ENCODE data around the gene SYNCRIP.
"Not testable (repeated sequence)": the region's sequence is repeated elsewhere in the genome, so short reads cannot be mapped to it uniquely, and the experiment has no call there.

The SYNCRIP gene

GRCh38 chr6:85669735-85670194, 27.1 kb upstream of the SYNCRIP start:
- no peak for DNase-seq

GRCh38 chr6:85662251-85662650, 19.6 kb upstream of the SYNCRIP start:
- DNase-seq = no peak

GRCh38 chr6:85660181-85660611, 17.5 kb upstream of the SYNCRIP start:
- no peak for DNase-seq

- no peak for DNase-seq
These were observed 7.9 kb upstream of the SYNCRIP start for GRCh38 chr6:85650606-85651005.

- DNase-seq = no peak
These were observed 1.6 kb upstream of the SYNCRIP start for GRCh38 chr6:85644279-85644762.

GRCh38 chr6:85643537-85644278, 1.0 kb upstream of the SYNCRIP start:
- peak; percentile 79 for DNase-seq

- DNase-seq = peak; percentile 62
These were observed 551 bp downstream of the SYNCRIP start for GRCh38 chr6:85641897-85642773.

- peak; percentile 29 for DNase-seq
These were observed 1.2 kb downstream of the SYNCRIP start for GRCh38 chr6:85641522-85641896.

GRCh38 chr6:85640821-85641220, 1.9 kb downstream of the SYNCRIP start:
- peak; percentile 37 for DNase-seq

- peak; percentile 18 for DNase-seq
These were observed 5.1 kb downstream of the SYNCRIP start for GRCh38 chr6:85637579-85637978.

- DNase-seq = no peak
These were observed 10.3 kb downstream of the SYNCRIP start for GRCh38 chr6:85632164-85632942.

- not testable (repeated sequence) for DNase-seq
These were observed 11.6 kb downstream of the SYNCRIP start for GRCh38 chr6:85631117-85631516.

GRCh38 chr6:85628353-85628752, 14.3 kb downstream of the SYNCRIP start:
- no peak for DNase-seq

GRCh38 chr6:85620308-85620707, 22.4 kb downstream of the SYNCRIP start:
- no peak for DNase-seq

- DNase-seq = no peak
These were observed 27.9 kb downstream of the SYNCRIP start for GRCh38 chr6:85614780-85615179.

GRCh38 chr6:85612690-85613474, 29.8 kb downstream of the SYNCRIP start:
- no peak for DNase-seq

GRCh38 chr6:85610182-85610895, 32.3 kb downstream of the SYNCRIP start:
- no peak for DNase-seq

GRCh38 chr6:85602100-85602499, 40.6 kb downstream of the SYNCRIP start:
- DNase-seq = no peak

GRCh38 chr6:85600713-85601313, 41.9 kb downstream of the SYNCRIP start:
- DNase-seq = no peak

- DNase-seq = peak; percentile 46
These were observed 48.3 kb downstream of the SYNCRIP start for GRCh38 chr6:85594197-85594930.

All from hematopoietic multipotent progenitor cell treated with erythropoietin and hydrocortisone succinate and interleukin-3 and kit ligand, for 8 days (in vitro differentiated cells).